Adrenal gland (tissue), 12 donors: Measurements from ENCODE around the gene ARID3C. TPM values are rescaled to one million over a fixed set of nuclear protein-coding genes. Genes with fewer than 3 reads are reported as not detected.

Experiments used
- DNase-seq, 7 donors: peaks; one replicate each; pipeline ENCODE4 v3.0.0-alpha.2; 2019 to 2020
- H3K27ac ChIP-seq, 5 donors: fragments of 200-600 bp; sonication (generic) in 4 of 5; 1 replicate in 3 of 5; 2 replicates in 2 of 5; pipeline versions ENCODE4 v1.5.1 to v1.8.0; 2016 to 2020; ENCODE audit warnings: mild to moderate bottlenecking in 1 of 5
- H3K27me3 ChIP-seq: fragments of 200-600 bp; 2 replicates; pipeline ENCODE4 v1.8.0; 2021
- H3K36me3 ChIP-seq, 2 donors: fragments of 200-600 bp; replicated peaks in 1 of 2; 1 replicate in 1 of 2; 2 replicates in 1 of 2; pipeline versions ENCODE4 v1.5.1 to v1.8.0; 2018 to 2022
- H3K4me1 ChIP-seq, 2 donors: fragments of 200-600 bp; replicated peaks in 1 of 2; 1 replicate in 1 of 2; 2 replicates in 1 of 2; pipeline versions ENCODE4 v1.5.1 to v1.8.0; 2018 to 2021
- H3K4me3 ChIP-seq, 4 donors: fragments of 200-600 bp; sonication (generic) in 3 of 4; one replicate each; pipeline ENCODE4 v1.5.1; 2016 to 2018
- H3K9me3 ChIP-seq, 3 donors: fragments of 200-600 bp; sonication (generic) in 1 of 3; replicated peaks in 1 of 3; 1 replicate in 2 of 3; 2 replicates in 1 of 3; pipeline versions ENCODE4 v1.5.1 to v1.8.0; 2016 to 2021
- CTCF ChIP-seq, 6 experiments: fragments of 450-650 bp in 4 of 6; fragments of 200-600 bp in 2 of 6; sonication (generic) in 1 of 6; IDR thresholded peaks; 1 replicate in 5 of 6; 2 replicates in 1 of 6; pipeline versions ENCODE4 v1.5.1 to v1.8.0; 2016 to 2021; ENCODE audit warnings: antibody characterized with exemption in 6 of 6, mild to moderate bottlenecking in 2 of 6, moderate library complexity in 1 of 6
- POLR2A ChIP-seq, 2 donors: fragments of 450-650 bp; IDR thresholded peaks; one replicate each; pipeline ENCODE4 v1.6.1; 2017; ENCODE audit warnings: antibody characterized with exemption in 2 of 2, mild to moderate bottlenecking in 2 of 2, moderate library complexity in 1 of 2
- WGBS, 4 donors: extraction: QIAGEN DNeasy Blood & Tissue Kit in 2 of 4; methylation state at CpG; one replicate each; pipeline versions ENCODE4 v1.1.5 to v1.1.7; 2013 to 2017; 5-methylcytosine and 5-hydroxymethylcytosine counted together
- intact Hi-C, 2 donors: fragments of 100-400 bp; cut with DNase I; formaldehyde crosslinking; loops; one replicate each; pipeline versions ENCODE4 v1.14.1 to v1.15.0; 2022 to 2023
- polyA plus RNA-seq, 3 donors: library from polyadenylated mRNA; stranded (reverse); fragments of 200-250 nt in 2 of 3; fragments of 350-450 nt in 1 of 3; fragmentation: Illumina TruSeq in 1 of 3; extraction: RNeasy Lipid Tissue Mini Kit (QIAGEN cat#74804) in 1 of 3; gene quantifications; one replicate each; pipeline ENCODE4 v1.2.3, GENCODE V29; 2013 to 2014
- total RNA-seq, 9 donors: library from RNA; depleted of rRNA in 4 of 9; stranded (reverse); fragments of >200 nt in 4 of 9; fragments of 120-200 nt in 1 of 9; fragmentation: NEBNext Ultra II Directional in 1 of 9; extraction: Animal tissue kit (Norgen Biotek cat#: 25700) in 1 of 9; gene quantifications; one replicate each; pipeline versions ENCODE4 v1.1.0 to v1.2.4, GENCODE V29; 2013 to 2023
- donor health status: healthy with polysubstance abuse.
- donor health status: Bipolar disorder and iron deficiency.
- donor health status: DM: yes; HTN: yes; CAD: no.
- donor health status: DM: no; HTN: no; CAD: no.
- donor health status: DM: no; HTN: no; CAD: no.
- donor health status: DM: yes; HTN: yes; CAD: no.

Gene ARID3C
- total and polyA plus RNA-seq, 12 donors: not detected

GRCh38 chr9:34590381-34591247 lies 38.3 kb downstream of the ARID3C start:
- WGBS, 4 donors: 42 to 77% (median 51%) methylated on average over 5 to 40 of the region's 40 CpGs
- H3K9me3 ChIP-seq: no peaks in the 10 kb centered on the region
- H3K27ac ChIP-seq: peak overlapping the region in 2 of 5 donors; percentile 13 to 29
- peak overlapping the region in 1 of 4 donors; percentile 57 for H3K4me3 ChIP-seq
- H3K36me3 ChIP-seq: no peaks in the 10 kb centered on the region
- intact Hi-C loops: loop anchor here (2.0 to 10.0 kb wide), 4 partner anchors 40 to 188 kb away; no protein-coding TSS in a partner anchor
- peaks cover 25% of the 10 kb centered on the region for H3K27me3 ChIP-seq
- no peak for TF ChIP-seq POLR2A (IDR thresholded peaks at IDR 0.05)
- no peak for TF ChIP-seq CTCF (IDR thresholded peaks at IDR 0.05)
- DNase-seq: no peak
- peaks cover 0 to 4% of the 10 kb centered on the region in 2 donors for H3K4me1 ChIP-seq

GRCh38 chr9:34589636-34590380 lies 39.1 kb downstream of the ARID3C start, which contains the start of gene CNTFR:
Gene CNTFR (minus strand): TSS chr9:34589724. CDS start chr9:34568981, 20,743 bp downstream.
- H3K36me3 ChIP-seq: no peaks in the 10 kb centered on the region
- TF ChIP-seq CTCF (IDR thresholded peaks at IDR 0.05) (no peak), POLR2A (IDR thresholded peaks at IDR 0.05) (no peak)
- H3K27ac ChIP-seq: peak within 1 kb of the TSS in 1 of 5 donors; percentile 3
- DNase-seq: no peak
- H3K9me3 ChIP-seq: no peaks in the 10 kb centered on the region
- H3K4me1 ChIP-seq: peaks cover 0 to 4% of the 10 kb centered on the region in 2 donors
- H3K4me3 ChIP-seq: peak within 1 kb of the TSS in 1 of 4 donors; percentile 57
- peaks cover 30% of the 10 kb centered on the region for H3K27me3 ChIP-seq
- intact Hi-C loops: loop anchor here (2.0 to 10.0 kb wide), 4 partner anchors 39 to 188 kb away; no protein-coding TSS in a partner anchor
- whole genome bisulfite sequencing, 4 donors: 3 to 8% (median 5%) methylated on average over 16 to 103 of the region's 104 CpGs

- H3K27me3 ChIP-seq: peaks cover 30% of the 10 kb centered on the region
- H3K27ac ChIP-seq: no peak overlapping the region
- WGBS, 4 donors: 1 to 3% (median 2%) methylated on average over 34 to 86 of the region's 86 CpGs
Measured at GRCh38 chr9:34588671-34589635, 39.9 kb downstream of the ARID3C start.

More at GRCh38 chr9:34588671-34589635, 39.9 kb downstream of the ARID3C start:
- intact Hi-C loops: no loop called here
- TF ChIP-seq POLR2A (IDR thresholded peaks at IDR 0.05) (no peak), CTCF (IDR thresholded peaks at IDR 0.05) (no peak)
- no peak for DNase-seq
- H3K4me3 ChIP-seq: peak overlapping the region in 1 of 4 donors; percentile 57
- peaks cover 0 to 4% of the 10 kb centered on the region in 2 donors for H3K4me1 ChIP-seq
- no peaks in the 10 kb centered on the region for H3K36me3 ChIP-seq
- H3K9me3 ChIP-seq: no peaks in the 10 kb centered on the region
